Measurements from ENCODE around the gene NOM1.

The NOM1 gene

DNA sequence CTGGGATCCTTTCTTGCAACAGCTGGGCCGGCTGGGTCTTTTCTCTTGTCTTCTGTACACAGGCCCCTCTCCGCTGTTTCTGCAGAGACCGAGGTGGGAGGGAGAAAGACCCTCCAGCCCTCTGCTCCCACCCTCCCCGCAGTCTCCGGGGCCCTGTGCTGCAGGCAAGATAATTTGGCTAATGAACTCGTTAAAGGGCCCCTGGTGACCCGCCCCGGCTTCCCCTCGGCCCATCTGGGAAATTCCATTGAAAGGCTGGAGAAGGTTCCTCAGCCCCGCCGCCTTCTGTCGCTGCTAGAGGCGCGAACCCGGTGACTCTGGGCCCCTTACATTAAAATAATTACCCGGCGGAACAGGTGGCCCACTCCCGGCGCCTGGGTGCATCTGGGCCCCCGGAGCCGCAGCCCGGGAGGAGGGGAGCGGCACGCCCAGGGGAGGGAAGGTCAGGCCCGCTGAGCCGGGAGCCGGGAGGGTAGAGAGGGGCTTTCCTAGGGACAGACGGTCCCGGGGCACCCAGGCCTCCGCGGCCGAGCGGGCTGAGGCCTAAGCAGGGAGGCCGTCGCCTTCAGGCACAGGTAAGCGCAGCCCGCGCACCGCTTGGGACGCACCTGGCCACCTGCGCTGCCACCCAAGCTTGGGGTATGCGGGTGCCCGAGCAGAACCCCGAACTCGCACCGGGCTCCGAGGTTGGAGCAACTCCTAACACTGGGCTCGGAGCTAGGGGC, 68.3 kb downstream of the NOM1 start:
- no peaks in the 10 kb centered on the region for H3K9me3 ChIP-seq (replicated peaks; ENCODE audit: insufficient read depth, low read length)
- H3K9ac ChIP-seq (ENCODE audit: low read length), result no peak overlapping the region
- peaks cover 16% of the 10 kb centered on the region for H3F3A ChIP-seq (ENCODE audit: insufficient read depth, low read length)
- no peak overlapping the region for H3K4me3 ChIP-seq (ENCODE audit: low read length)
- TF ChIP-seq EZH2 (optimal IDR thresholded peaks at IDR 0.05; ENCODE audit: low read depth, low read length) (no peak), EZH2phosphoT487 (IDR thresholded peaks at IDR 0.05; ENCODE audit: low read length) (no peak)
- TF ChIP-seq, protein P1, sequence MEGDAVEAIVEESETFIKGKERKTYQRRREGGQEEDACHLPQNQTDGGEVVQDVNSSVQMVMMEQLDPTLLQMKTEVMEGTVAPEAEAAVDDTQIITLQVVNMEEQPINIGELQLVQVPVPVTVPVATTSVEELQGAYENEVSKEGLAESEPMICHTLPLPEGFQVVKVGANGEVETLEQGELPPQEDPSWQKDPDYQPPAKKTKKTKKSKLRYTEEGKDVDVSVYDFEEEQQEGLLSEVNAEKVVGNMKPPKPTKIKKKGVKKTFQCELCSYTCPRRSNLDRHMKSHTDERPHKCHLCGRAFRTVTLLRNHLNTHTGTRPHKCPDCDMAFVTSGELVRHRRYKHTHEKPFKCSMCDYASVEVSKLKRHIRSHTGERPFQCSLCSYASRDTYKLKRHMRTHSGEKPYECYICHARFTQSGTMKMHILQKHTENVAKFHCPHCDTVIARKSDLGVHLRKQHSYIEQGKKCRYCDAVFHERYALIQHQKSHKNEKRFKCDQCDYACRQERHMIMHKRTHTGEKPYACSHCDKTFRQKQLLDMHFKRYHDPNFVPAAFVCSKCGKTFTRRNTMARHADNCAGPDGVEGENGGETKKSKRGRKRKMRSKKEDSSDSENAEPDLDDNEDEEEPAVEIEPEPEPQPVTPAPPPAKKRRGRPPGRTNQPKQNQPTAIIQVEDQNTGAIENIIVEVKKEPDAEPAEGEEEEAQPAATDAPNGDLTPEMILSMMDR (IDR thresholded peaks at IDR 0.05; ENCODE audit: low read length), result no peak
- H3K4me2 ChIP-seq (ENCODE audit: low read depth, low read length), result no peak overlapping the region
- H3K9me2 ChIP-seq (replicated peaks; ENCODE audit: insufficient read depth, low read length), result no peaks in the 10 kb centered on the region
- no peaks in the 10 kb centered on the region for H3K79me2 ChIP-seq (ENCODE audit: low read length)
- H2AFZ ChIP-seq (ENCODE audit: low read length), result no peak overlapping the region
- H4K20me1 ChIP-seq (ENCODE audit: insufficient read depth, low read length), result no peaks in the 10 kb centered on the region
- no peak for DNase-seq
- H3K27ac ChIP-seq (ENCODE audit: low read length), result no peak overlapping the region
- H3K36me3 ChIP-seq (replicated peaks; ENCODE audit: insufficient read depth, low read length), result no peaks in the 10 kb centered on the region
- H3K27me3 ChIP-seq (replicated peaks; ENCODE audit: insufficient read depth, low read length), result peaks cover 23% of the 10 kb centered on the region
- peaks cover 45% of the 10 kb centered on the region for H3K4me1 ChIP-seq (ENCODE audit: low read length)

DNA sequence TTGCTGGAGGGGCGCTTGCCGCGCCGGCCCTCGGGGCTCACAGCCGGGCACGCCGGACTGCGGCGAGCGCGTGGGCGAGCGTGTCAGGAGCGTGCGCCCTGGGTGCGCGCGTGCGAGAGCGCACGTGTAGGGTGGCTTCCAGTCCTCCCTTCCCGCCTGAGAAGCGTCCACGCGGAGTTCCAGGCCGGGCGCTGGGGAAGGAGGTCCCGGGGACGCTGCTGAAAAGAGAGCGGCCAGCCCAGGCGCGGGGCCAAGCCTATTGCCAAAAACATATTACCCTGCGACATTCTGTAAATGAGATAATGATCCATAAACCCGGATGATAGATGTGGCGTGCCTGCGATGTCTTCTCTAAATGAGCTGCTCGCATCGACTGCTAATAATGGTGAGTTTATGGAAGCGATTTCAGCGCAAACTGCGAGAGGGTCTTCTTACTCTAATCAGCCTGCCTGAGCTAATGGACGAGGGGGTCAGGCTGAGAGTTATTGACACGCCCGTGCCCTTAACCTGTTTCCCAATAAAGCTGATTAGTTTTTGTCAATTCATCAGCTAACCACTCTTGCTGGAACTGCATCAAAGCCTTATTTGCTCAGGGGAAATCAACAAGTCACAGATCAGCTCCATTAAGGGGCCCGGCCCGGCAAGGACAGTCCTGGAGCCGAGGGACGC, 69.0 kb downstream of the NOM1 start:
- no peak overlapping the region for H3K4me3 ChIP-seq (ENCODE audit: low read length)

DNA sequence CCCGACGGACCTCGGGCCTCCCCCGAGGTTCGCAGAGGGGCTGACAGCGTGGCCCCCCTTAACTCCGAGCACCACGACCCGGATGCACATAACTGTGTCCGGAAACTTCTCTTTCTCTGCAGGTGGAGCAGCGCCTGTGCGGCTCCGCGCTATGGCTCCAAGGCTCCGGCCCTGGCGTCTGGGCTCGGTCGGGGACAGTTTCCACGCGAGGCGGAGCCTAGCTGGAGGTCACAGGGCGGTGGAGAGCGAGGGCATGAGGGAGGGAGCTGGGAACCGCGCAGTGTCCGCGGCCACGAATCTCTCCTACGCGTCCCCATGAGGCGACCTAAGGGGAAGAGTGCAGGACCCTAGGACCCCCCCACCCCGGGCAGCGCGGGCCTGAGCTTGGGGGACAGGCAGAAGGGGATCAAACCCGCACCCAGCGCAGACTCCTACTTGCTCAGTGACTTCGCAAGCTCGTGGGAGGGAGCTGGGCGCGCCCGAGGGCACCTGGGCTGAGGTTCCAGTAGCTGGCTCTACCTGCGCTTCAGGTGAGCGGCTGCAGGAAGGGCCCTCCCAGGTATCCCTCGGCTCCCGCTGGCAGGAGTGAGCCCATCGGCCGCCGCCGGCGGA, 69.6 kb downstream of the NOM1 start:
- no peaks in the 10 kb centered on the region for H3K36me3 ChIP-seq (replicated peaks; ENCODE audit: insufficient read depth, low read length)
- no peak overlapping the region for H2AFZ ChIP-seq (ENCODE audit: low read length)
- H3K27me3 ChIP-seq (replicated peaks; ENCODE audit: insufficient read depth, low read length), result peaks cover 23% of the 10 kb centered on the region
- peaks cover 32% of the 10 kb centered on the region for H3K4me1 ChIP-seq (ENCODE audit: low read length)
- TF ChIP-seq EZH2phosphoT487 (IDR thresholded peaks at IDR 0.05; ENCODE audit: low read length), result no peak
- TF ChIP-seq EZH2 (optimal IDR thresholded peaks at IDR 0.05; ENCODE audit: low read depth, low read length), result no peak
- no peak for DNase-seq
- H3K4me3 ChIP-seq (ENCODE audit: low read length), result no peak overlapping the region
- no peaks in the 10 kb centered on the region for H3K79me2 ChIP-seq (ENCODE audit: low read length)
- no peaks in the 10 kb centered on the region for H3K9me2 ChIP-seq (replicated peaks; ENCODE audit: insufficient read depth, low read length)
- no peak overlapping the region for H3K27ac ChIP-seq (ENCODE audit: low read length)
- H3F3A ChIP-seq (ENCODE audit: insufficient read depth, low read length), result peaks cover 9% of the 10 kb centered on the region; the same call in 1 of the 2 replicates
- H4K20me1 ChIP-seq (ENCODE audit: insufficient read depth, low read length), result no peaks in the 10 kb centered on the region
- no peak overlapping the region for H3K9ac ChIP-seq (ENCODE audit: low read length)
- no peaks in the 10 kb centered on the region for H3K9me3 ChIP-seq (replicated peaks; ENCODE audit: insufficient read depth, low read length)
- H3K4me2 ChIP-seq (ENCODE audit: low read depth, low read length), result no peak overlapping the region

More for the DNA sequence above, 69.0 kb downstream of the NOM1 start:
- Histone ChIP-seq H3K4me2 (ENCODE audit: low read depth, low read length) (no peak overlapping the region), H3K79me2 (ENCODE audit: low read length) (no peaks in the 10 kb centered on the region), H3K9me2 (replicated peaks; ENCODE audit: insufficient read depth, low read length) (no peaks in the 10 kb centered on the region), H3K4me1 (ENCODE audit: low read length) (peaks cover 38% of the 10 kb centered on the region), H3K36me3 (replicated peaks; ENCODE audit: insufficient read depth, low read length) (no peaks in the 10 kb centered on the region), H3K9ac (ENCODE audit: low read length) (no peak overlapping the region), H2AFZ (ENCODE audit: low read length) (no peak overlapping the region), H3F3A (ENCODE audit: insufficient read depth, low read length) (peaks cover 10% of the 10 kb centered on the region), H3K27me3 (replicated peaks; ENCODE audit: insufficient read depth, low read length) (peaks cover 23% of the 10 kb centered on the region), H3K9me3 (replicated peaks; ENCODE audit: insufficient read depth, low read length) (no peaks in the 10 kb centered on the region), H4K20me1 (ENCODE audit: insufficient read depth, low read length) (no peaks in the 10 kb centered on the region), H3K27ac (ENCODE audit: low read length) (no peak overlapping the region)
- no peak for DNase-seq
- TF ChIP-seq, protein P1 (IDR thresholded peaks at IDR 0.05; ENCODE audit: low read length), result no peak
- TF ChIP-seq EZH2phosphoT487 (IDR thresholded peaks at IDR 0.05; ENCODE audit: low read length) (no peak), EZH2 (optimal IDR thresholded peaks at IDR 0.05; ENCODE audit: low read depth, low read length) (no peak)
